Ascending aorta (tissue), 2 donors: ENCODE measurements around the gene RHOF. TPM values are rescaled to one million over a fixed set of nuclear protein-coding genes. Genes with fewer than 3 reads are reported as not detected.
A peak's percentile ranks its signal among the peaks of the same experiment; 100 is the strongest.

Experiments used
- DNase-seq, 2 donors: peaks; one replicate each; pipeline ENCODE4 v3.0.0-alpha.2; 2019; ENCODE audit warnings: low spot score in 2 of 2
- H3K27ac ChIP-seq, 2 donors: fragments of 200-600 bp; sonication (generic); one replicate each; pipeline ENCODE4 v1.5.1; 2016 to 2017; ENCODE audit warnings: mild to moderate bottlenecking in 1 of 2
- H3K27me3 ChIP-seq: fragments of 200-600 bp; sonication (generic); one replicate; pipeline ENCODE4 v1.5.1; 2017
- H3K36me3 ChIP-seq, 2 donors: fragments of 200-600 bp; sonication (generic); one replicate each; pipeline ENCODE4 v1.5.1; 2016
- H3K4me1 ChIP-seq, 2 donors: fragments of 200-600 bp; sonication (generic); one replicate each; pipeline ENCODE4 v1.5.1; 2016 to 2017; ENCODE audit warnings: mild to moderate bottlenecking in 1 of 2
- H3K4me3 ChIP-seq, 2 donors: fragments of 200-600 bp; sonication (generic); one replicate each; pipeline ENCODE4 v1.5.1; 2016 to 2017; ENCODE audit warnings: mild to moderate bottlenecking in 1 of 2
- H3K9me3 ChIP-seq, 2 donors: fragments of 200-600 bp; sonication (generic); one replicate each; pipeline ENCODE4 v1.5.1; 2016
- intact Hi-C: fragments of 100-400 bp; cut with DNase I; formaldehyde crosslinking; loops from one replicate; pipeline ENCODE4 v1.15.1; 2023
- total RNA-seq: library from RNA; depleted of rRNA; stranded (reverse); fragments of >200 nt; gene quantifications from one replicate; pipeline ENCODE4 v1.1.0, GENCODE V29; 2016
- TF ChIP-seq, protein P1 (sequence below), 3 experiments: fragments of 200-600 bp in 2 of 3; fragments of 450-650 bp in 1 of 3; sonication (generic) in 2 of 3; IDR thresholded peaks; one replicate each; pipeline ENCODE4 v1.5.1; 2016 to 2019; ENCODE audit warnings: antibody characterized with exemption in 3 of 3, mild to moderate bottlenecking in 1 of 3, moderate library complexity in 1 of 3

The RHOF gene
- total RNA-seq, 1 donor from 2014 or later = 1.9 TPM

GRCh38 chr12:121804417-121805111, 11.1 kb upstream of the RHOF start:
- peak overlapping the region; percentile 94 to 98 for H3K4me3 ChIP-seq
- peaks cover 0 to 22% of the 10 kb centered on the region in 2 donors for H3K4me1 ChIP-seq
- no peaks in the 10 kb centered on the region for H3K27me3 ChIP-seq
- H3K27ac ChIP-seq = peak overlapping the region; percentile 89 to 100
- no peaks in the 10 kb centered on the region for H3K9me3 ChIP-seq
- peaks cover 16 to 18% of the 10 kb centered on the region in 2 donors for H3K36me3 ChIP-seq
- no peak for DNase-seq
- intact Hi-C loops = loop anchor here (1.0 to 5.0 kb wide), 3 partner anchors 9 to 218 kb away; partner anchors contain the start of genes BCL7A and ORAI1
- TF ChIP-seq, protein P1, sequence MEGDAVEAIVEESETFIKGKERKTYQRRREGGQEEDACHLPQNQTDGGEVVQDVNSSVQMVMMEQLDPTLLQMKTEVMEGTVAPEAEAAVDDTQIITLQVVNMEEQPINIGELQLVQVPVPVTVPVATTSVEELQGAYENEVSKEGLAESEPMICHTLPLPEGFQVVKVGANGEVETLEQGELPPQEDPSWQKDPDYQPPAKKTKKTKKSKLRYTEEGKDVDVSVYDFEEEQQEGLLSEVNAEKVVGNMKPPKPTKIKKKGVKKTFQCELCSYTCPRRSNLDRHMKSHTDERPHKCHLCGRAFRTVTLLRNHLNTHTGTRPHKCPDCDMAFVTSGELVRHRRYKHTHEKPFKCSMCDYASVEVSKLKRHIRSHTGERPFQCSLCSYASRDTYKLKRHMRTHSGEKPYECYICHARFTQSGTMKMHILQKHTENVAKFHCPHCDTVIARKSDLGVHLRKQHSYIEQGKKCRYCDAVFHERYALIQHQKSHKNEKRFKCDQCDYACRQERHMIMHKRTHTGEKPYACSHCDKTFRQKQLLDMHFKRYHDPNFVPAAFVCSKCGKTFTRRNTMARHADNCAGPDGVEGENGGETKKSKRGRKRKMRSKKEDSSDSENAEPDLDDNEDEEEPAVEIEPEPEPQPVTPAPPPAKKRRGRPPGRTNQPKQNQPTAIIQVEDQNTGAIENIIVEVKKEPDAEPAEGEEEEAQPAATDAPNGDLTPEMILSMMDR (IDR thresholded peaks at IDR 0.05) = no peak

- H3K9me3 ChIP-seq = no peaks in the 10 kb centered on the region
- intact Hi-C loops = loop anchor here (1.0 to 5.0 kb wide), 3 partner anchors 9 to 218 kb away; partner anchors contain the start of genes BCL7A and ORAI1
- H3K27me3 ChIP-seq = no peaks in the 10 kb centered on the region
- peaks cover 10 to 12% of the 10 kb centered on the region in 2 donors for H3K36me3 ChIP-seq
- DNase-seq = no peak
- H3K27ac ChIP-seq = peak within 1 kb of the TSS; percentile 100
- peaks cover 0 to 22% of the 10 kb centered on the region in 2 donors for H3K4me1 ChIP-seq
- TF ChIP-seq, protein P1 (IDR thresholded peaks at IDR 0.05) = no peak
- H3K4me3 ChIP-seq = peak within 1 kb of the TSS; percentile 94 to 98
Measured at GRCh38 chr12:121803861-121804416, 10.5 kb upstream of the RHOF start, which contains the start of gene SETD1B. Gene SETD1B (plus strand): TSS chr12:121804009. CDS start chr12:121804738, 729 bp downstream.

DNA sequence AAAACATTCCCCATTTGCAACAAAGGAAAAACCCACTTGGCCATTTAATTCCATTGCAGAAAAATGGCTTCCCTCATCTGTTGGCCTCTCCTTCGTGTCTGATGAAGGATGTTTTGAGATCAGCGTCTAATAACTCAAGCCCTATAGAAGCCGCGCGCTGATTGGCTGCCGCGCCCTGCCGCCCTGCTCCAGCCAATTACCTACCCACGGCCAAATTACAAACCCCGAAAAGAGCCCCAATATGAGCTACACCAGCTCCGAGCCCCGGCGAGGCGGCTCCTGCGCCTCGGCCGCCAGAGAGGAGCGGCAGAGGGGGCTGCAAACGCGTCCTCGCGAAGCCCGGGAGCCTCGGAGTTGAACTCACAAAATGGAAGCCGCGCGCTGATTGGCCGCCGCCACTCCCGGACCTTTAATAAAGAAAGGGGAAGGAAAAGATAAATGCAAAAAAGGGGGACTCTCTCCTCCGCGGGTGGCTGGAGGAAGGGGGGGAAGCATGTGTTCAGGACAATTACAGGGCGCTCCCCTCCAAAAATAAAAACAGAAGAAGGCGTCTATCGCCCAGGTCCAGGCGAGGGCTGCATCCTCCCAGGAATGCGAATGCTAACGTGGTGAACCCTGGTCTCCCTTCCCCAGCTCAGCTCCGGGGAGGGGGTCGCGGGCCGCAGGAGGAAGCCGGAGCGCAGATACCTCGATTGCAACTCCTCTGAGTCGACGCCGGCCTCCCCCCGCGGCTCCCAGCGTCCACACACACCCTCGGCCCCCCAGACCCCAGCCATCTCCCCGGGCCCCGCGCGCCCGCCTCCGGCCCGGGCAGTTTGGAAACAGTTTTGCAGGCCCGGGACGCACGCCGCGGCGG, 9.6 kb upstream of the RHOF start:
- TF ChIP-seq, protein P1 (IDR thresholded peaks at IDR 0.05) = no peak
- H3K4me3 ChIP-seq = peak overlapping the region; percentile 94 to 98
- H3K27me3 ChIP-seq = no peaks in the 10 kb centered on the region
- intact Hi-C loops = loop anchor here (5.0 kb wide), 2 partner anchors 176 to 219 kb away; partner anchors contain the start of genes BCL7A and ORAI1
- peaks cover 3 to 4% of the 10 kb centered on the region in 2 donors for H3K36me3 ChIP-seq
- no peaks in the 10 kb centered on the region for H3K9me3 ChIP-seq
- DNase-seq = peak; percentile 71 to 94
- peaks cover 6 to 31% of the 10 kb centered on the region in 2 donors for H3K4me1 ChIP-seq
- peak overlapping the region; percentile 100 for H3K27ac ChIP-seq

DNA sequence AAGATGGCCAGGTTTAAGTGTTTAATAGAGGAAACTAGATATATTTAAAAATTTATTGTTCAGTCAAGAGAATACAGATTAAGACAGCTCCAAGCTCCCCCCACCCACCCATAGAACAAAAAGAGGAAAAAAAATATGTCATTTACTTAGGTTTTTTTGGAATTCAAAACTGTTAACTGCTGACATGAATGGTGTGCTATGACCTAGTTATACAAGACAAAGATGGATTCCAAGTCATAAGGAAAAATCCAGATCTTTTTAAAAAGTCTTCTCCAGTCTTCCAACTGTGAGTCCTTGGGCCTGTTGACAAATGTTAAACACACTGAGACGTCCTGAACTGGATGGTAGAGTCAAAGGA, 9.0 kb upstream of the RHOF start:
- intact Hi-C loops = loop anchor here (5.0 kb wide), 2 partner anchors 175 to 220 kb away; partner anchors contain the start of genes BCL7A and ORAI1
- TF ChIP-seq, protein P1 (IDR thresholded peaks at IDR 0.05) = no peak
- H3K27ac ChIP-seq = peak overlapping the region; percentile 100
- H3K27me3 ChIP-seq = no peaks in the 10 kb centered on the region
- peaks cover 7 to 34% of the 10 kb centered on the region in 2 donors for H3K4me1 ChIP-seq
- H3K9me3 ChIP-seq = no peaks in the 10 kb centered on the region
- no peak for DNase-seq
- peak overlapping the region; percentile 94 to 98 for H3K4me3 ChIP-seq
- no peaks in the 10 kb centered on the region for H3K36me3 ChIP-seq
